Muscle layer of colon (tissue), 2 donors: ENCODE measurements around the gene OBP2A.

ENCODE experiments used
- H3K27ac ChIP-seq: one replicate; pipeline ENCODE4 v1.7.0; 2013; ENCODE audit warnings: low read depth, mild to moderate bottlenecking, low read length, moderate library complexity
- H3K27me3 ChIP-seq, 2 donors: one replicate each; pipeline ENCODE4 v1.7.0; 2013; ENCODE audit warnings: low read length in 2 of 2, mild to moderate bottlenecking in 2 of 2; ENCODE audit not compliant: insufficient read depth in 2 of 2, control insufficient read depth in 1 of 2
- H3K36me3 ChIP-seq: one replicate; pipeline ENCODE4 v1.7.0; 2013; ENCODE audit warnings: mild to moderate bottlenecking, low read length; ENCODE audit not compliant: insufficient read depth
- H3K4me1 ChIP-seq: one replicate; pipeline ENCODE4 v1.7.0; 2013; ENCODE audit warnings: mild to moderate bottlenecking, low read length; ENCODE audit not compliant: insufficient read depth
- H3K4me3 ChIP-seq, 2 donors: one replicate each; pipeline ENCODE4 v1.7.0; 2013; ENCODE audit warnings: low read length in 2 of 2, low read depth in 1 of 2, mild to moderate bottlenecking in 1 of 2, moderate library complexity in 1 of 2
- H3K9ac ChIP-seq: one replicate; pipeline ENCODE4 v1.7.0; 2013; ENCODE audit warnings: low read length
- H3K9me3 ChIP-seq: one replicate; pipeline ENCODE4 v1.7.0; 2013; ENCODE audit warnings: mild to moderate bottlenecking, low read length
- donor health status: abdominal sarcoma.
- donor health status: Adenocarcinoma of cecum.

The OBP2A gene

GRCh38 chr9:135514342-135515082 is 31.4 kb upstream of the OBP2A start:
- Histone ChIP-seq H3K4me1 (no peaks in the 10 kb centered on the region), H3K9ac (no peak overlapping the region), H3K9me3 (no peaks in the 10 kb centered on the region), H3K27ac (no peak overlapping the region), H3K36me3 (no peaks in the 10 kb centered on the region), H3K27me3 (no peaks in the 10 kb centered on the region), H3K4me3 (no peak overlapping the region)

GRCh38 chr9:135515083-135515951 is 30.6 kb upstream of the OBP2A start:
- Histone ChIP-seq H3K4me1 (no peaks in the 10 kb centered on the region), H3K27ac (no peak overlapping the region), H3K27me3 (no peaks in the 10 kb centered on the region), H3K36me3 (no peaks in the 10 kb centered on the region), H3K4me3 (no peak overlapping the region), H3K9ac (no peak overlapping the region), H3K9me3 (no peaks in the 10 kb centered on the region)

- Histone ChIP-seq H3K36me3 (no peaks in the 10 kb centered on the region), H3K9ac (no peak overlapping the region), H3K9me3 (no peaks in the 10 kb centered on the region), H3K27me3 (peaks cover 0 to 3% of the 10 kb centered on the region in 2 donors), H3K4me3 (no peak overlapping the region), H3K27ac (no peak overlapping the region), H3K4me1 (no peaks in the 10 kb centered on the region)
Measured at GRCh38 chr9:135516132-135516860, 29.6 kb upstream of the OBP2A start.

GRCh38 chr9:135517407-135517822 is 28.5 kb upstream of the OBP2A start:
- Histone ChIP-seq H3K36me3 (no peaks in the 10 kb centered on the region), H3K4me3 (no peak overlapping the region), H3K4me1 (no peaks in the 10 kb centered on the region), H3K27ac (no peak overlapping the region), H3K9ac (no peak overlapping the region), H3K27me3 (peaks cover 0 to 5% of the 10 kb centered on the region in 2 donors), H3K9me3 (no peaks in the 10 kb centered on the region)

GRCh38 chr9:135519179-135519971 is 26.6 kb upstream of the OBP2A start:
- H3K27ac ChIP-seq: no peak overlapping the region
- peaks cover 0 to 12% of the 10 kb centered on the region in 2 donors for H3K27me3 ChIP-seq
- H3K4me1 ChIP-seq: no peaks in the 10 kb centered on the region
- no peaks in the 10 kb centered on the region for H3K9me3 ChIP-seq
- H3K9ac ChIP-seq: no peak overlapping the region
- no peak overlapping the region for H3K4me3 ChIP-seq
- no peaks in the 10 kb centered on the region for H3K36me3 ChIP-seq

- Histone ChIP-seq H3K9ac (no peak within 1 kb of the TSS), H3K36me3 (no peaks in the 10 kb centered on the region), H3K27me3 (peaks cover 0 to 25% of the 10 kb centered on the region in 2 donors), H3K4me3 (no peak within 1 kb of the TSS), H3K9me3 (no peaks in the 10 kb centered on the region), H3K27ac (no peak within 1 kb of the TSS), H3K4me1 (no peaks in the 10 kb centered on the region)
Measured at GRCh38 chr9:135520916-135521607, 24.9 kb upstream of the OBP2A start, which contains the start of gene LCN1. TSS of gene LCN1 (plus strand) at chr9:135521440. CDS start at chr9:135521498, 58 bp downstream.

- Histone ChIP-seq H3K9ac (no peak overlapping the region), H3K4me3 (no peak overlapping the region), H3K27ac (no peak overlapping the region), H3K27me3 (peaks cover 0 to 25% of the 10 kb centered on the region in 2 donors), H3K4me1 (no peaks in the 10 kb centered on the region), H3K9me3 (no peaks in the 10 kb centered on the region), H3K36me3 (no peaks in the 10 kb centered on the region)
Measured at GRCh38 chr9:135521608-135522095, 24.3 kb upstream of the OBP2A start.

- H3K9ac ChIP-seq: no peak overlapping the region
- H3K27ac ChIP-seq: no peak overlapping the region
- H3K9me3 ChIP-seq: no peaks in the 10 kb centered on the region
- no peaks in the 10 kb centered on the region for H3K36me3 ChIP-seq
- peaks cover 0 to 25% of the 10 kb centered on the region in 2 donors for H3K27me3 ChIP-seq
- no peaks in the 10 kb centered on the region for H3K4me1 ChIP-seq
- H3K4me3 ChIP-seq: no peak overlapping the region
Measured at GRCh38 chr9:135522137-135522877, 23.6 kb upstream of the OBP2A start.

GRCh38 chr9:135522931-135523330 is 23.0 kb upstream of the OBP2A start:
- H3K9ac ChIP-seq: no peak overlapping the region
- peaks cover 0 to 25% of the 10 kb centered on the region in 2 donors for H3K27me3 ChIP-seq
- no peaks in the 10 kb centered on the region for H3K9me3 ChIP-seq
- H3K4me1 ChIP-seq: no peaks in the 10 kb centered on the region
- H3K27ac ChIP-seq: no peak overlapping the region
- no peak overlapping the region for H3K4me3 ChIP-seq
- no peaks in the 10 kb centered on the region for H3K36me3 ChIP-seq
